Spleen (tissue), 11 donors: Measurements from ENCODE around the gene NPNT. TPM values are rescaled to one million over a fixed set of nuclear protein-coding genes. Genes with fewer than 3 reads are reported as not detected.

Source experiments
- DNase-seq: peaks from one replicate; pipeline ENCODE4 v3.0.0-alpha.2; 2020
- H3K27ac ChIP-seq, 8 donors: fragments of 200-600 bp; sonication (generic) in 7 of 8; 1 replicate in 4 of 8; 2 replicates in 4 of 8; pipeline versions ENCODE4 v1.5.0 to v1.8.0; 2016 to 2021; ENCODE audit warnings: inconsistent platforms in 4 of 8, mild to moderate bottlenecking in 4 of 8, moderate library complexity in 1 of 8
- H3K27me3 ChIP-seq, 7 donors: fragments of 200-600 bp; sonication (generic) in 6 of 7; replicated peaks in 1 of 7; 1 replicate in 4 of 7; 2 replicates in 3 of 7; pipeline versions ENCODE4 v1.5.0 to v1.8.0; 2016 to 2021; ENCODE audit warnings: inconsistent platforms in 3 of 7, mild to moderate bottlenecking in 1 of 7
- H3K36me3 ChIP-seq, 6 donors: fragments of 200-600 bp; sonication (generic) in 5 of 6; 1 replicate in 4 of 6; 2 replicates in 2 of 6; pipeline versions ENCODE4 v1.5.0 to v1.8.0; 2016 to 2021; ENCODE audit warnings: inconsistent platforms in 2 of 6
- H3K4me1 ChIP-seq, 6 donors: fragments of 200-600 bp; sonication (generic) in 5 of 6; 1 replicate in 3 of 6; 2 replicates in 3 of 6; pipeline versions ENCODE4 v1.5.0 to v1.8.0; 2016 to 2021; ENCODE audit warnings: inconsistent platforms in 3 of 6
- H3K4me3 ChIP-seq, 8 donors: fragments of 200-600 bp; sonication (generic) in 7 of 8; 1 replicate in 4 of 8; 2 replicates in 4 of 8; pipeline versions ENCODE4 v1.5.0 to v1.8.0; 2016 to 2021; ENCODE audit warnings: inconsistent platforms in 4 of 8, mild to moderate bottlenecking in 4 of 8, moderate library complexity in 2 of 8
- H3K9me3 ChIP-seq, 8 donors: fragments of 200-600 bp; sonication (generic) in 7 of 8; 1 replicate in 4 of 8; 2 replicates in 4 of 8; pipeline versions ENCODE4 v1.5.0 to v1.8.0; 2016 to 2021; ENCODE audit warnings: inconsistent platforms in 4 of 8
- POLR2A ChIP-seq, 3 donors: fragments of 450-650 bp; IDR thresholded peaks; one replicate each; pipeline ENCODE4 v1.5.1; 2017; ENCODE audit warnings: antibody characterized with exemption in 3 of 3, mild to moderate bottlenecking in 1 of 3
- POLR2AphosphoS5 ChIP-seq, 3 donors: sonication (generic); formaldehyde crosslinking; IDR thresholded peaks; one replicate each; pipeline ENCODE4 v1.5.1; 2017; ENCODE audit warnings: antibody characterized with exemption in 3 of 3
- WGBS, 5 donors: extraction: QIAGEN DNeasy Blood & Tissue Kit in 3 of 5; methylation state at CpG; one replicate each; pipeline versions ENCODE4 v1.1.5 to v1.1.7; 2013 to 2018; 5-methylcytosine and 5-hydroxymethylcytosine counted together
- intact Hi-C: fragments of 100-400 bp; cut with DNase I; formaldehyde crosslinking; loops from one replicate; pipeline ENCODE4 v1.15.0; 2023; ENCODE audit warnings: low total_unique reads
- polyA plus RNA-seq, 3 donors: library from polyadenylated mRNA; stranded (reverse); fragments of 200-250 nt; gene quantifications; one replicate each; pipeline ENCODE4 v1.2.1, GENCODE V29; 2013
- total RNA-seq, 7 donors: library from RNA; depleted of rRNA in 3 of 7; stranded (reverse); fragments of >200 nt in 3 of 7; fragmentation: NEBNext Ultra II Directional in 4 of 7; extraction: Animal tissue kit (Norgen Biotek cat#: 25700) in 4 of 7; gene quantifications; one replicate each; pipeline versions ENCODE4 v1.1.0 to v1.2.1, GENCODE V29; 2016 to 2021
- TF ChIP-seq, protein P1 (sequence below), 11 experiments: fragments of 200-600 bp in 7 of 11; fragments of 450-650 bp in 4 of 11; sonication (generic) in 4 of 11; IDR thresholded peaks in 8 of 11; conservative IDR thresholded peaks in 3 of 11; 1 replicate in 7 of 11; 2 replicates in 4 of 11; pipeline versions ENCODE4 v1.4.0 to v1.8.0; 2016 to 2021; ENCODE audit warnings: antibody characterized with exemption in 11 of 11, inconsistent platforms in 4 of 11, mild to moderate bottlenecking in 1 of 11
- donor health status: healthy with polysubstance abuse.
- donor health status: DM: no; HTN: no; CAD: no; lungs with moderate emphysema.
- donor health status: DM: no; HTN: no; CAD: no.
- donor health status: Bipolar disorder and iron deficiency.
- donor health status: healthy.
- donor health status: DM: no; HTN: no; CAD: no.
- donor health status: DM: yes; HTN: yes; CAD: no.

NPNT gene
- total and polyA plus RNA-seq, 10 donors = 3.6 to 40.1 (median 14.0) TPM

DNA sequence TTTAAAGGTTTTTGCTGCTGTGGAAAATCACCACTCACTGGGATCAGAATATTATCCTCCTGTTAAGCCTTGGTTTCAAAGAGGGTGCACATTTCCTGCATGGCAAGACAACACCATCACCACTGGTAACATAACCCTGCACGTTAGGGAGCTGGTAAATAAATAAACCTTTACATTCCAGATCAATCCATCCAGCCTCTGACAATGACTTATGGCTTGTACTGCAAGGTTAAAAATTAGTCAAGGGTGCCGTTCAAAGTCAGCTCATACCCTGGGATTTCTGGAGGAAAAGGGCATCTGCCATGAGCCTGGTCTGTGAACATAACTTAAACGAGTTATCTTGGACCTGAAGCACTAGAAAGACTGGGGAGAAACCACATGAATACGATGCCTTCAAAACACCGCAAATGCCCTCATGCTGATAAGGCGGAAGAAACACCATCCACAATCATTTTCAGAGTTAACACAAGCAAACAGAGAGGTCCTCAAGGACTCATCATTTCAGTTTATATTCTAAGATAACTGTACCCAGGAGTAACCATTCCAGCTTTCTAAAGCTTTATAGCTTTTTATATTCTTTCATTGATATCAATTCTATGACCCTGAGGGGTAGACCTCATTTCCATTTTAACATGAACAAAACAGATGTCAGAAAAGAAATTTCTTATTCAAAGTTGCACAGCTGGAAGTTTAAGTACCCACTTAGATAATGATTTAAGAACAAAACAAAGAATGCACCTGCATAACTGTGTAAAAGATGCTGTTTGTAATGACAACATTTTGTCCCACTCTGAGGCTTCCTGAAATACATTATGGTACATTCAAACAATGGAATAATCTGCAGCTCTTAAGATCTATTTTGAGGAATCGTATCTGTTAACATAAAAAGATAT lies 103.1 kb downstream of the NPNT start:
- WGBS, 5 donors = 79 to 90% (median 88%) methylated on average over 7 of the region's 7 CpGs
- no peaks in the 10 kb centered on the region for H3K36me3 ChIP-seq
- TF ChIP-seq POLR2A (IDR thresholded peaks at IDR 0.05) (no peak), POLR2AphosphoS5 (IDR thresholded peaks at IDR 0.05) (no peak)
- TF ChIP-seq, protein P1, sequence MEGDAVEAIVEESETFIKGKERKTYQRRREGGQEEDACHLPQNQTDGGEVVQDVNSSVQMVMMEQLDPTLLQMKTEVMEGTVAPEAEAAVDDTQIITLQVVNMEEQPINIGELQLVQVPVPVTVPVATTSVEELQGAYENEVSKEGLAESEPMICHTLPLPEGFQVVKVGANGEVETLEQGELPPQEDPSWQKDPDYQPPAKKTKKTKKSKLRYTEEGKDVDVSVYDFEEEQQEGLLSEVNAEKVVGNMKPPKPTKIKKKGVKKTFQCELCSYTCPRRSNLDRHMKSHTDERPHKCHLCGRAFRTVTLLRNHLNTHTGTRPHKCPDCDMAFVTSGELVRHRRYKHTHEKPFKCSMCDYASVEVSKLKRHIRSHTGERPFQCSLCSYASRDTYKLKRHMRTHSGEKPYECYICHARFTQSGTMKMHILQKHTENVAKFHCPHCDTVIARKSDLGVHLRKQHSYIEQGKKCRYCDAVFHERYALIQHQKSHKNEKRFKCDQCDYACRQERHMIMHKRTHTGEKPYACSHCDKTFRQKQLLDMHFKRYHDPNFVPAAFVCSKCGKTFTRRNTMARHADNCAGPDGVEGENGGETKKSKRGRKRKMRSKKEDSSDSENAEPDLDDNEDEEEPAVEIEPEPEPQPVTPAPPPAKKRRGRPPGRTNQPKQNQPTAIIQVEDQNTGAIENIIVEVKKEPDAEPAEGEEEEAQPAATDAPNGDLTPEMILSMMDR (IDR thresholded peaks at IDR 0.05 in 8 of 11, conservative IDR thresholded peaks at IDR 0.05 in 3 of 11) = no peak
- no peaks in the 10 kb centered on the region for H3K9me3 ChIP-seq
- no peaks in the 10 kb centered on the region for H3K27me3 ChIP-seq
- no peaks in the 10 kb centered on the region for H3K4me1 ChIP-seq
- H3K4me3 ChIP-seq = no peak overlapping the region
- no peak for DNase-seq
- H3K27ac ChIP-seq = no peak overlapping the region
- intact Hi-C loops = no loop called here

DNA sequence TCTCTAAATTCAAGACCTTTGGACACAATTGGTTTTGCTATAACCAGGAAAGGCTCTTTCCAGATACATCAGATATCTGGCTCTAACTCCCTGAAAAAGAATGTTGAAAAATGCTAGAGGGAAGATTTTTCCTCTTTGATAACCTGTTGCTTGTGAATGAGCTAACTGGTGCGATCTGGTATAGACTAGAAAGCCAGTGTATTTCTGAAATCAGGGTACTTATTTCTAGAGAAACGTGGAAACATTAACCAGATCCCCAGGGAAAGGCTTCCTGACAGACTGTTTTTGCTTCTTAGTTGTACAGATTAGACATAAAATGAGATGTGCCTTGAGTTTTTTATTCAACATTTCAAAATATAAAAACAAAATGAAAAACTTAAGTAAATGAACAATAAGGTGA lies 107.7 kb downstream of the NPNT start:
- no peak overlapping the region for H3K4me3 ChIP-seq
- WGBS, 5 donors = 74 to 90% (median 88%) methylated on average over 2 of the region's 2 CpGs
- no peaks in the 10 kb centered on the region for H3K36me3 ChIP-seq
- no peaks in the 10 kb centered on the region for H3K4me1 ChIP-seq
- H3K27me3 ChIP-seq = no peaks in the 10 kb centered on the region
- intact Hi-C loops = no loop called here
- peaks cover 0 to 10% (median 0%) of the 10 kb centered on the region in 8 donors for H3K9me3 ChIP-seq
- H3K27ac ChIP-seq = no peak overlapping the region
- no peak for TF ChIP-seq POLR2A (IDR thresholded peaks at IDR 0.05)
- DNase-seq = no peak

DNA sequence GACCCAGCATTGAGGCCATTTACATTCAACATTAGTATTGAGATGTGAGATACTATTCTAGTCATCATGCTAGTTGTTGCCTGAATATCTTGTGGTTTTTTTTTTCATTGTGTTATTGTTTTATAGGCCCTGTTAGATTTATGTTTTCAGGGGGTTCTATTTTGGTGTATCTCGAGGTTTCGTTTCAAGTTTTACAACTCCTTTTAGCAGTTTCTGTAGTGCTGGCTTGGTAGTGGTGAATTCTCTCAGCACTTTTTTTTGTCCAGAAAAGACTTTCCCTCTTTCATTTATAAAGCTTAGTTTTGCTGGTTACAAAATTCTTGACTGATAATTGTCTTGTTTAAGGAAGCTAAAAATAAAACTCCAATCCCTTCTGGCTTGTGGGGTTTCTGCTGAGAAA lies 115.5 kb downstream of the NPNT start:
- TF ChIP-seq, protein P1 (IDR thresholded peaks at IDR 0.05 in 8 of 11, conservative IDR thresholded peaks at IDR 0.05 in 3 of 11) = no peak
- no peak for TF ChIP-seq POLR2A (IDR thresholded peaks at IDR 0.05)
- TF ChIP-seq POLR2AphosphoS5 (IDR thresholded peaks at IDR 0.05) = no peak
- intact Hi-C loops = no loop called here
- H3K27ac ChIP-seq = no peak overlapping the region
- H3K9me3 ChIP-seq = peaks cover 6 to 75% (median 33%) of the 10 kb centered on the region in 8 donors
- H3K36me3 ChIP-seq = no peaks in the 10 kb centered on the region
- 88 to 96% (median 91%) methylated on average over 2 of the region's 2 CpGs for WGBS, 5 donors
- no peaks in the 10 kb centered on the region for H3K27me3 ChIP-seq
- no peak for DNase-seq
- no peaks in the 10 kb centered on the region for H3K4me1 ChIP-seq
- no peak overlapping the region for H3K4me3 ChIP-seq

DNA sequence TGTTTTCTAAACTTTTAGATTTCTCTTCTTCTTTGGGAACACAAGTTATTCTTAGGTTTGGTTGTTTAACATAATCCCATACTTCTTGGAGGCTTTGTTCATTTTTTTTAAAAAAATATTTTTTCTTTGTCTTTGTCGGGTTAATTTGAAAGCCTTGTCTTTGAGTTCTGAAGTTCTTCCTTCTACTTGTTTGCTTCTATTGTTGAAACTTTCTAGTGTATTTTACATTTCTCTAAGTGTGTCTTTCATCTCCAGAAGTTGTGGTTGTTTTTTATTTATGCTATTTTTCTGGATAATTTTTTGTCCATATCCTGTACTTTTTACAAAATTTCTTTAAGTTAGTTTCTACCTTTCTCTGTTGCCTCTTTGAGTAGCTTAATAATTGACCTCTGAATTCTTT lies 116.1 kb downstream of the NPNT start:
- TF ChIP-seq, protein P1 (IDR thresholded peaks at IDR 0.05 in 8 of 11, conservative IDR thresholded peaks at IDR 0.05 in 3 of 11) = no peak
- TF ChIP-seq POLR2A (IDR thresholded peaks at IDR 0.05) (no peak), POLR2AphosphoS5 (IDR thresholded peaks at IDR 0.05) (no peak)
- H3K9me3 ChIP-seq = peaks cover 6 to 75% (median 33%) of the 10 kb centered on the region in 8 donors
- H3K27me3 ChIP-seq = no peaks in the 10 kb centered on the region
- no peak for DNase-seq
- WGBS, 5 donors = 94 to 100% (median 96%) methylated on average over 1 of the region's 1 CpG
- no peak overlapping the region for H3K27ac ChIP-seq
- H3K36me3 ChIP-seq = no peaks in the 10 kb centered on the region
- intact Hi-C loops = no loop called here
- no peak overlapping the region for H3K4me3 ChIP-seq
- no peaks in the 10 kb centered on the region for H3K4me1 ChIP-seq
